GM23338 (cell line): ENCODE results near the gene DBF4B.

Experiments
- CTCF ChIP-seq, 2 experiments: fragments of 200-600 bp in 1 of 2; sonication (generic) in 1 of 2; conservative IDR thresholded peaks; 2 replicates each; pipeline versions ENCODE4 v1.5.1 to v1.6.1; 2016 to 2017; ENCODE audit warnings: antibody characterized with exemption in 2 of 2, low read depth in 2 of 2, mild to moderate bottlenecking in 2 of 2, moderate library complexity in 1 of 2
- JUNB ChIP-seq: IDR thresholded peaks from one replicate; pipeline ENCODE4 v1.6.1; 2016; ENCODE audit warnings: antibody characterized with exemption; ENCODE audit not compliant: unreplicated experiment
- POLR2AphosphoS5 ChIP-seq: IDR thresholded peaks from 2 replicates; pipeline ENCODE4 v1.6.1; 2016; ENCODE audit warnings: antibody characterized with exemption, low read depth
- REST ChIP-seq: IDR thresholded peaks from one replicate; pipeline ENCODE4 v1.6.1; 2018; ENCODE audit warnings: antibody characterized with exemption; ENCODE audit not compliant: unreplicated experiment

- TF ChIP-seq CTCF (conservative IDR thresholded peaks at IDR 0.05; ENCODE audit: low read depth in 2 of 2) = no peak
- no peak for TF ChIP-seq REST
- no peak for TF ChIP-seq JUNB
- TF ChIP-seq POLR2AphosphoS5 = no peak
These were observed 61.9 kb downstream of the DBF4B start for GRCh38 chr17:44770166-44770925.
